GM12878 (cell line): Measurements from ENCODE around the gene AAGAB. TPM values are rescaled to one million over a fixed set of nuclear protein-coding genes. Genes with fewer than 3 reads are reported as not detected.

ENCODE experiments used
- ATAC-seq: fragments of 200-7000 bp; cut with Tn5 transposase; 3 replicates; pipeline ENCODE4 v1.9.1; 2020; ENCODE audit warnings: mild to moderate bottlenecking, moderate library complexity
- BruUV-seq: library from RNA; stranded (reverse); fragments of 400-500 nt; replicated peaks from 2 replicates; lab custom pipeline; 2021; lab: Mats Ljungman, UMichigan
- CTCF ChIA-PET: fragments of 300-600 bp; sonication (Branson Sonifier 250); formaldehyde crosslinking; extraction: SDS; loops from one replicate; lab custom pipeline; 2021; ENCODE audit warnings: inconsistent platforms; lab: Yijun Ruan, JAX
- POLR2A ChIA-PET: fragments of 350-600 bp; formaldehyde crosslinking; extraction: SDS; loops from one replicate; lab custom pipeline; 2021; ENCODE audit warnings: inconsistent platforms; lab: Charles Lee
- RAD21 ChIA-PET: fragments of 300-600 bp; sonication (Branson Sonifier 250); formaldehyde crosslinking; loops from one replicate; lab custom pipeline; 2023; ENCODE audit warnings: antibody characterized with exemption; ENCODE audit not compliant: unreplicated experiment; lab: Charles Lee
- SMC1A ChIA-PET: fragments of 300-600 bp; sonication (Branson Sonifier 250); formaldehyde crosslinking; loops from one replicate; lab custom pipeline; 2023; ENCODE audit not compliant: unreplicated experiment, uncharacterized antibody; lab: Charles Lee
- DNase-seq: peaks from one replicate; pipeline ENCODE4 v3.0.0-alpha.2; 2011; ENCODE audit warnings: low read depth, low spot score
- FAIRE-seq: peaks from 3 replicates; lab custom pipeline; 2011; peaks lifted over from hg19 to GRCh38; lab: Jason Lieb, UNC
- H2AFZ ChIP-seq: 2 replicates; pipeline ENCODE4 v1.6.0; 2011; ENCODE audit warnings: low read depth, low read length, control low read depth; ENCODE audit not compliant: control insufficient read depth
- H3K27ac ChIP-seq: 2 replicates; pipeline ENCODE4 v1.5.1; 2011; ENCODE audit warnings: control low read depth; ENCODE audit not compliant: control insufficient read depth, insufficient read depth
- H3K27me3 ChIP-seq, 2 experiments: replicated peaks in 1 of 2; 2 replicates each; pipeline versions ENCODE4 v1.6.0 to v1.6.1; 2011; ENCODE audit warnings: low read length in 1 of 2; ENCODE audit not compliant: control insufficient read depth in 2 of 2, insufficient read depth in 2 of 2
- H3K36me3 ChIP-seq, 2 experiments: 2 replicates each; pipeline ENCODE4 v1.5.1; 2011; ENCODE audit warnings: low read length in 1 of 2; ENCODE audit not compliant: control insufficient read depth in 2 of 2, insufficient read depth in 2 of 2
- H3K4me1 ChIP-seq: 2 replicates; pipeline ENCODE4 v1.6.1; 2011; ENCODE audit warnings: mild to moderate bottlenecking, low read length, moderate library complexity, mixed read lengths; ENCODE audit not compliant: control insufficient read depth, insufficient read depth
- H3K4me2 ChIP-seq: 2 replicates; pipeline ENCODE4 v1.6.0; 2011; ENCODE audit warnings: control low read depth; ENCODE audit not compliant: control insufficient read depth, insufficient read depth
- H3K4me3 ChIP-seq: fragments of 200-600 bp; sonication (generic); 2 replicates; pipeline ENCODE4 v1.5.1; 2016
- H3K79me2 ChIP-seq: 2 replicates; pipeline ENCODE4 v1.6.0; 2011; ENCODE audit warnings: low read length; ENCODE audit not compliant: control insufficient read depth, insufficient read depth
- H3K9ac ChIP-seq: 2 replicates; pipeline ENCODE4 v1.8.0; 2011; ENCODE audit warnings: low read length, control low read depth, mixed read lengths; ENCODE audit not compliant: control insufficient read depth, insufficient read depth
- H3K9me3 ChIP-seq: replicated peaks from 3 replicates; pipeline ENCODE4 v1.5.1; 2011; ENCODE audit warnings: mild to moderate bottlenecking, low read length; ENCODE audit not compliant: control insufficient read depth, insufficient read depth
- H4K20me1 ChIP-seq: 2 replicates; pipeline ENCODE4 v1.6.0; 2011; ENCODE audit not compliant: control insufficient read depth, insufficient read depth
- DPF2 ChIP-seq: fragments of 450-650 bp; IDR thresholded peaks from 2 replicates; pipeline ENCODE4 v1.6.1; 2017; ENCODE audit warnings: mild to moderate bottlenecking
- EGR1 ChIP-seq, 2 experiments: IDR thresholded peaks; 1 replicate in 1 of 2; 2 replicates in 1 of 2; pipeline ENCODE4 v1.6.1; 2011 to 2012; ENCODE audit warnings: low read depth in 2 of 2, low read length in 2 of 2, borderline replicate concordance in 1 of 2, mild to moderate bottlenecking in 1 of 2, moderate library complexity in 1 of 2
- MTA2 ChIP-seq: fragments of 450-650 bp; IDR thresholded peaks from 2 replicates; pipeline ENCODE4 v1.6.1; 2016; ENCODE audit warnings: low read depth, mild to moderate bottlenecking, moderate library complexity
- MYC ChIP-seq: IDR thresholded peaks from 2 replicates; pipeline ENCODE4 v1.6.1; 2011; ENCODE audit warnings: mild to moderate bottlenecking, low read length, moderate library complexity, inconsistent platforms; ENCODE audit not compliant: insufficient read depth, insufficient replicate concordance, insufficient read length, severe bottlenecking
- NFXL1 ChIP-seq: fragments of 450-650 bp; IDR thresholded peaks from 2 replicates; pipeline ENCODE4 v1.6.1; 2017; ENCODE audit warnings: antibody characterized with exemption, mild to moderate bottlenecking, borderline replicate concordance
- NFYB ChIP-seq: IDR thresholded peaks from 2 replicates; pipeline ENCODE4 v1.6.1; 2011; ENCODE audit warnings: low read depth, mild to moderate bottlenecking, low read length, improper control_type of control experiment, moderate library complexity; ENCODE audit not compliant: insufficient read depth
- SMC3 ChIP-seq: IDR thresholded peaks from 2 replicates; pipeline ENCODE4 v1.6.1; 2011; ENCODE audit warnings: low read length, improper control_type of control experiment, borderline replicate concordance
- SREBF2 ChIP-seq: IDR thresholded peaks from 2 replicates; pipeline ENCODE4 v1.6.1; 2012; ENCODE audit warnings: mild to moderate bottlenecking, low read length
- WGBS: methylation state at CpG from one replicate; pipeline ENCODE4 v1.1.6; 2016; ENCODE audit warnings: low lambda C conversion rate; ENCODE audit not compliant: insufficient replicate concordance, insufficient coverage; ENCODE audit errors: missing lambda C conversion rate; 5-methylcytosine and 5-hydroxymethylcytosine counted together
- in situ Hi-C: fragments of 300-500 bp; cut with MboI; formaldehyde crosslinking; loops from 9 replicates; pipeline ENCODE4 v1.14.3; 2018; ENCODE audit warnings: mixed read lengths
- intact Hi-C: fragments of 100-400 bp; cut with micrococcal nuclease; formaldehyde crosslinking; loops from one replicate; pipeline ENCODE4 v1.14.2; 2022; ENCODE audit not compliant: unreplicated experiment
- polyA plus RNA-seq, 11 experiments: library from polyadenylated mRNA; depleted of rRNA in 4 of 11; unstranded in 6 of 11; stranded (reverse) in 5 of 11; fragments of >200 nt; fragmentation: Nextera tagmentation in 4 of 11; fragmentation: Illumina TruSeq in 1 of 11; extraction: Ambion mirVana in 4 of 11; extraction: Trizol in 1 of 11; gene quantifications; 1 replicate in 1 of 11; 2 replicates in 10 of 11; pipeline versions ENCODE4 v1.2.1 to v1.2.3, GENCODE V29; 2011 to 2016; ENCODE audit warnings: inconsistent platforms in 2 of 11, missing spikeins in 2 of 11, low read depth in 1 of 11
- total RNA-seq, 4 experiments: library from RNA; depleted of rRNA in 3 of 4; stranded (reverse); fragments of >200 nt in 3 of 4; fragmentation: Illumina TruSeq in 1 of 4; extraction: Trizol in 1 of 4; gene quantifications; 2 replicates each; pipeline versions ENCODE4 v1.2.1 to v1.2.3, GENCODE V29; 2013 to 2021
- TF ChIP-seq, protein P1 (sequence below): fragments of 450-650 bp; IDR thresholded peaks from 2 replicates; pipeline ENCODE4 v1.6.1; 2017; ENCODE audit warnings: mild to moderate bottlenecking
- TF ChIP-seq, protein P2 (sequence below): fragments of 450-650 bp; formaldehyde crosslinking; IDR thresholded peaks from 2 replicates; pipeline ENCODE4 v1.5.0; 2022; ENCODE audit warnings: mild to moderate bottlenecking, missing genetic modification characterization
- TF ChIP-seq, protein P3 (sequence below): IDR thresholded peaks from 2 replicates; pipeline ENCODE4 v1.6.1; 2012; ENCODE audit warnings: low read depth, low read length, improper control_type of control experiment

Gene AAGAB
- total and polyA plus RNA-seq, 10 of the 15 experiments (the other 5 are each of a cell fraction or from before 2014, with no cell fraction given) = 11.4 to 62.3 (median 38.0) TPM

- TF ChIP-seq, protein P1, sequence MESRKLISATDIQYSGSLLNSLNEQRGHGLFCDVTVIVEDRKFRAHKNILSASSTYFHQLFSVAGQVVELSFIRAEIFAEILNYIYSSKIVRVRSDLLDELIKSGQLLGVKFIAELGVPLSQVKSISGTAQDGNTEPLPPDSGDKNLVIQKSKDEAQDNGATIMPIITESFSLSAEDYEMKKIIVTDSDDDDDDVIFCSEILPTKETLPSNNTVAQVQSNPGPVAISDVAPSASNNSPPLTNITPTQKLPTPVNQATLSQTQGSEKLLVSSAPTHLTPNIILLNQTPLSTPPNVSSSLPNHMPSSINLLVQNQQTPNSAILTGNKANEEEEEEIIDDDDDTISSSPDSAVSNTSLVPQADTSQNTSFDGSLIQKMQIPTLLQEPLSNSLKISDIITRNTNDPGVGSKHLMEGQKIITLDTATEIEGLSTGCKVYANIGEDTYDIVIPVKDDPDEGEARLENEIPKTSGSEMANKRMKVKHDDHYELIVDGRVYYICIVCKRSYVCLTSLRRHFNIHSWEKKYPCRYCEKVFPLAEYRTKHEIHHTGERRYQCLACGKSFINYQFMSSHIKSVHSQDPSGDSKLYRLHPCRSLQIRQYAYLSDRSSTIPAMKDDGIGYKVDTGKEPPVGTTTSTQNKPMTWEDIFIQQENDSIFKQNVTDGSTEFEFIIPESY = no peak
- TF ChIP-seq, protein P2, sequence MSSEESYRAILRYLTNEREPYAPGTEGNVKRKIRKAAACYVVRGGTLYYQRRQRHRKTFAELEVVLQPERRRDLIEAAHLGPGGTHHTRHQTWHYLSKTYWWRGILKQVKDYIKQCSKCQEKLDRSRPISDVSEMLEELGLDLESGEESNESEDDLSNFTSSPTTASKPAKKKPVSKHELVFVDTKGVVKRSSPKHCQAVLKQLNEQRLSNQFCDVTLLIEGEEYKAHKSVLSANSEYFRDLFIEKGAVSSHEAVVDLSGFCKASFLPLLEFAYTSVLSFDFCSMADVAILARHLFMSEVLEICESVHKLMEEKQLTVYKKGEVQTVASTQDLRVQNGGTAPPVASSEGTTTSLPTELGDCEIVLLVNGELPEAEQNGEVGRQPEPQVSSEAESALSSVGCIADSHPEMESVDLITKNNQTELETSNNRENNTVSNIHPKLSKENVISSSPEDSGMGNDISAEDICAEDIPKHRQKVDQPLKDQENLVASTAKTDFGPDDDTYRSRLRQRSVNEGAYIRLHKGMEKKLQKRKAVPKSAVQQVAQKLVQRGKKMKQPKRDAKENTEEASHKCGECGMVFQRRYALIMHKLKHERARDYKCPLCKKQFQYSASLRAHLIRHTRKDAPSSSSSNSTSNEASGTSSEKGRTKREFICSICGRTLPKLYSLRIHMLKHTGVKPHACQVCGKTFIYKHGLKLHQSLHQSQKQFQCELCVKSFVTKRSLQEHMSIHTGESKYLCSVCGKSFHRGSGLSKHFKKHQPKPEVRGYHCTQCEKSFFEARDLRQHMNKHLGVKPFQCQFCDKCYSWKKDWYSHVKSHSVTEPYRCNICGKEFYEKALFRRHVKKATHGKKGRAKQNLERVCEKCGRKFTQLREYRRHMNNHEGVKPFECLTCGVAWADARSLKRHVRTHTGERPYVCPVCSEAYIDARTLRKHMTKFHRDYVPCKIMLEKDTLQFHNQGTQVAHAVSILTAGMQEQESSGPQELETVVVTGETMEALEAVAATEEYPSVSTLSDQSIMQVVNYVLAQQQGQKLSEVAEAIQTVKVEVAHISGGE = no peak
- TF ChIP-seq NFXL1 = no peak
- TF ChIP-seq MTA2 = no peak
- TF ChIP-seq SMC3 = no peak
- no peak for TF ChIP-seq SREBF2
- TF ChIP-seq NFYB = no peak
Measured at GRCh38 chr15:67296188-67296587, 41.7 kb upstream of the AAGAB start (continued).

- Histone ChIP-seq H3K27ac (no peak overlapping the region), H3K9me3 (no peaks in the 10 kb centered on the region; the same call in 2 of the 3 replicates), H3K4me1 (no peaks in the 10 kb centered on the region), H3K9ac (no peak overlapping the region), H3K27me3 (no peaks in the 10 kb centered on the region; a peak in 1 of 4 replicates), H3K36me3 (no peaks in the 10 kb centered on the region), H3K79me2 (no peaks in the 10 kb centered on the region), H4K20me1 (no peaks in the 10 kb centered on the region), H2AFZ (no peak overlapping the region), H3K4me3 (no peak overlapping the region), H3K4me2 (no peak overlapping the region)
- intact Hi-C loops = no loop called here
- POLR2A ChIA-PET = no interaction called here
- in situ Hi-C loops = no loop called here
- RAD21 ChIA-PET = interaction anchor here (1.0 kb wide), 1 partner anchor 346 kb away, joined by 3 read pairs; no protein-coding TSS in a partner anchor
- SMC1A ChIA-PET = no interaction called here
- CTCF ChIA-PET = no interaction called here
- BruUV-seq = no TSS peak
- 100% methylated on average over 1 of the region's 1 CpG for WGBS
- ATAC-seq (no peak), DNase-seq (no peak), FAIRE-seq (no peak)
- TF ChIP-seq, protein P3, sequence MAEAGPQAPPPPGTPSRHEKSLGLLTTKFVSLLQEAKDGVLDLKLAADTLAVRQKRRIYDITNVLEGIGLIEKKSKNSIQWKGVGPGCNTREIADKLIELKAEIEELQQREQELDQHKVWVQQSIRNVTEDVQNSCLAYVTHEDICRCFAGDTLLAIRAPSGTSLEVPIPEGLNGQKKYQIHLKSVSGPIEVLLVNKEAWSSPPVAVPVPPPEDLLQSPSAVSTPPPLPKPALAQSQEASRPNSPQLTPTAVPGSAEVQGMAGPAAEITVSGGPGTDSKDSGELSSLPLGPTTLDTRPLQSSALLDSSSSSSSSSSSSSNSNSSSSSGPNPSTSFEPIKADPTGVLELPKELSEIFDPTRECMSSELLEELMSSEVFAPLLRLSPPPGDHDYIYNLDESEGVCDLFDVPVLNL = no peak
- TF ChIP-seq EGR1 (IDR thresholded peaks at IDR 0.05; ENCODE audit: borderline replicate concordance in 1 of 2, low read depth in 2 of 2, low read length in 2 of 2) = no peak
- TF ChIP-seq DPF2 = no peak
- TF ChIP-seq MYC = no peak
Measured at GRCh38 chr15:67290319-67290718, 35.9 kb upstream of the AAGAB start.
